RWPE1 (cell line): ENCODE data around the gene ILF2.

Source experiments
- CTCF ChIA-PET: fragments of 350-600 bp; sonication (Branson Sonifier 250); formaldehyde crosslinking; extraction: SDS; loops from one replicate; lab custom pipeline; 2021; lab: Yijun Ruan, JAX
- POLR2A ChIA-PET: fragments of 400-600 bp; formaldehyde crosslinking; extraction: SDS; loops from one replicate; lab custom pipeline; 2020; ENCODE audit warnings: antibody characterized with exemption; ENCODE audit not compliant: low non-redundant PET; lab: Yijun Ruan, JAX
- DNase-seq: peaks from one replicate; pipeline ENCODE4 v3.0.0; 2012; ENCODE audit warnings: low spot score
- H3K27ac ChIP-seq: fragments of 450-650 bp; 2 replicates; pipeline ENCODE4 v1.5.1; 2017
- TF ChIP-seq, protein P1 (sequence below): fragments of 450-650 bp; conservative IDR thresholded peaks from 2 replicates; pipeline ENCODE4 v1.5.1; 2017; ENCODE audit warnings: low read depth, mild to moderate bottlenecking

Gene ILF2

GRCh38 chr1:153698923-153699714 lies 28.3 kb upstream of the ILF2 start:
- CTCF ChIA-PET = no interaction called here
- peak; percentile 41 for DNase-seq
- no peak overlapping the region for H3K27ac ChIP-seq
- POLR2A ChIA-PET = no interaction called here
- TF ChIP-seq, protein P1, sequence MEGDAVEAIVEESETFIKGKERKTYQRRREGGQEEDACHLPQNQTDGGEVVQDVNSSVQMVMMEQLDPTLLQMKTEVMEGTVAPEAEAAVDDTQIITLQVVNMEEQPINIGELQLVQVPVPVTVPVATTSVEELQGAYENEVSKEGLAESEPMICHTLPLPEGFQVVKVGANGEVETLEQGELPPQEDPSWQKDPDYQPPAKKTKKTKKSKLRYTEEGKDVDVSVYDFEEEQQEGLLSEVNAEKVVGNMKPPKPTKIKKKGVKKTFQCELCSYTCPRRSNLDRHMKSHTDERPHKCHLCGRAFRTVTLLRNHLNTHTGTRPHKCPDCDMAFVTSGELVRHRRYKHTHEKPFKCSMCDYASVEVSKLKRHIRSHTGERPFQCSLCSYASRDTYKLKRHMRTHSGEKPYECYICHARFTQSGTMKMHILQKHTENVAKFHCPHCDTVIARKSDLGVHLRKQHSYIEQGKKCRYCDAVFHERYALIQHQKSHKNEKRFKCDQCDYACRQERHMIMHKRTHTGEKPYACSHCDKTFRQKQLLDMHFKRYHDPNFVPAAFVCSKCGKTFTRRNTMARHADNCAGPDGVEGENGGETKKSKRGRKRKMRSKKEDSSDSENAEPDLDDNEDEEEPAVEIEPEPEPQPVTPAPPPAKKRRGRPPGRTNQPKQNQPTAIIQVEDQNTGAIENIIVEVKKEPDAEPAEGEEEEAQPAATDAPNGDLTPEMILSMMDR = no peak

DNA sequence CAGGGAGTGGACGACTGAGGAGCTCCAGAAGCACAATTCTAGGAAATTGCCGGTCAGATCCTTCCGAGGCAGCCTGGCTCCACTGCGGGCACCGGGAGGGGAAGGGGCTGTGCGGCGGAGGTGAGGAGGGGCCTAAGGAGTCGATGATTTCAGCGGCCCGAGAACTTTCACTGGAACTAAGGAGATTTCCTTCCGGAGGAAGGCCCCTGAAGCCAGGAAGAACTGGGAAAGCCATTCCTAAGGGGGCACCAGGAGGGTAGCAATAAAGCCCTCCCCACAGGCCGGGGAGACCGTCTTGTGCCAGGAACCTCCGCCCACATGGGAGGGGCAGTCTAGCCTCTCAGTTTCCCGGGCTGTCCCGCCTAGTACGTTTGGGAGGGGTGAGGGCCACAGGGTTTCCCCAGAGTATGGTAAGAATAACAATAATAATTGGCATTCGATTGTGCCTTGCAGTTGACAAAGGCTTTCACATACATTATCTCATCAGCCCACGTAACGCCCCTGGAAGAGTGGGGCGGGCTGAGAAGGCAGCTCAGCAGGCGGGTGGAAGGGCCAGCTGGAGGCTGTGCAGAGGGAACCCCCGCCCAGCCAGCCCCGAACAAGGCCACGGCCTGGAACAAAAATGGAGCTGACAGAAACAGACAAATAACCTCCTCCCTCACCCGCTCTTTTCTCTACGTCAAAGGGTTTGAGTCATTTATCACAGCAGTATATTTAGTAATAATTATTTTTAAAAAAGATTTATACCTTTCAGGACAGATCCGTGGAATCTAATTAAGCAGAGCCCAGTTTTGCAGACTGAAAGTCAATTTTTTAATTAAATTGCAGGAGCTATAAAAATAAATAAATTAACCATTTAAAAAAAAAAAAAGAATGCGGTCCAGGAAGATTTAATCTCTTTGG lies 27.5 kb upstream of the ILF2 start:
- ChIA-PET POLR2A (no interaction called here), CTCF (interaction anchor here (0.6 to 0.7 kb wide), 3 partner anchors 10 to 31 kb away, joined by 3 read pairs; no protein-coding TSS in a partner anchor)
- peak overlapping the region; percentile 44 for H3K27ac ChIP-seq
- no peak for DNase-seq
- TF ChIP-seq, protein P1 = no peak

DNA sequence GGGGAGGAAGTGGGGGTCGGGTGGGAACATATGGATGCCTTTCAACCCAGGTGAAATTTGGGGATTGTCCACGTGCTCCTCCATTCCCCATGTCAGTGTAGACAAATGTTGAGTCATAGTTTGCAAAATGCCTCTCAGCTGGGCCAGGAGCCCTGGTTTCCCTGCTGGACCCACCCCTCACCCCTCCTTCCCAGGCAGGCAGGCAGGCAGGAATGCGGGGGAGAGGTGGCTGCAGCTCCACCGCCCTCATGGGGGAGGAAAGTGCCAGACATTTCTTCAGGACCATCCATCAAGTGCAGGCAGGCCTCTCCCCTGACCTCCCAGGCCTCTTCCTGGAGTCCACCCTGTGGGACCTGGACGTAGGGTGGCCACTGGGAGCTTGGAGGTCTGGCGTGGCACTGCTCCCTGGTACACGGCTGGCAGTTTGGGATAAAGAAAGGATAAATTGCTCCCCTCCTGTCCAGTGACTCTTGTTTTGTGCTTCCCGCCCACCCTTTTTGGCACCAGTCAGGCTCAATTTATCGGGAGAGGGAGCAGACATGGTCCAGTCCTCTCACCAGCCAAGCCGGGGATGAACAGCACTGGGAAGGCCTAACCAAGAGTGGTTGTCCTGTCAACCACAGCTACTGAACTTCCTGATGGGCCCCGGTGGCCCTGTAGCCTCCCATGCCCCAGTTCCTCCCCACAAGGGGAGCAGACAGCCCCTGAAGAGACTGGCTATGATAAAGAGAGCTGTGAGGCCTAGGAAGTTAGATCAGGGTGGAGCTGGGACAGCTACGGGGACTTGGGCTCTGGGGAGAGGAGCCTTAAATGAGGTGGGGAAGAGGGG lies 26.6 kb upstream of the ILF2 start:
- DNase-seq = peak; percentile 16
- CTCF ChIA-PET = interaction anchor here (0.6 to 0.7 kb wide), 4 partner anchors 11 to 415 kb away, joined by 3 to 4 read pairs (median 3); no protein-coding TSS in a partner anchor

DNA sequence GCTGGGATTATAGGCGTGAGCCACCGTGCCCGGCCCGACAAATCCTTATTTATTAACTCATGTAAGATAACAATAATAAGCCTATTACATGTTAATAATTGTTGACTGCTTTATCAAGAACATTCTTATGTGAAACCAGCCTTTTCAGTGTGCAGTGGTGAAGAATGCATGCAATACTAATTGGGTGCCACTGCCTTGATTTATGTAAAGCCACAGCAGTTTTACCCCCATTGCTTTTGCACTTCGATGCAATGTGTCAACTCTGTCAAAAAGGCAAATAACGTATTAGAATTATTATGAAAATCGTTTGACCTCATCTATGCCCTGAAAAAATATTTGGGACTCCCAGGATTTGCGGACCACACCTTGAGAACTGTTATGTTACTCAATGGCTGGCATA lies 25.9 kb upstream of the ILF2 start:
- no peak for DNase-seq
- no peak overlapping the region for H3K27ac ChIP-seq
- TF ChIP-seq, protein P1 = no peak
- POLR2A ChIA-PET = no interaction called here
- CTCF ChIA-PET = interaction anchor here (0.7 kb wide), 1 partner anchor 414 kb away, joined by 4 read pairs; no protein-coding TSS in a partner anchor

More for the DNA sequence above, 26.6 kb upstream of the ILF2 start:
- peak overlapping the region; percentile 44 for H3K27ac ChIP-seq
- POLR2A ChIA-PET = no interaction called here
- TF ChIP-seq, protein P1 = no peak

DNA sequence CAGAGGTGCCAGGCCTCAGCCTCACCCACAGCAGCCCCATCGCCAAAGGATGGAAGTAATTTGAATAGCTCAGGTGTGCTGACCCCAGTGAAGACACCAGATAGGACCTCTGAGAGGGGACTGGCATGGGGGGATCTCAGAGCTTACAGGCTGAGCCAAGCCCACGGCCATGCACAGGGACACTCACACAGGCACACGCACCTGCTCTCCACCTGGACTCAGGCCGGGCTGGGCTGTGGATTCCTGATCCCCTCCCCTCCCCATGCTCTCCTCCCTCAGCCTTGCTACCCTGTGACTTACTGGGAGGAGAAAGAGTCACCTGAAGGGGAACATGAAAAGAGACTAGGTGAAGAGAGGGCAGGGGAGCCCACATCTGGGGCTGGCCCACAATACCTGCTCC lies 22.7 kb upstream of the ILF2 start:
- CTCF ChIA-PET = no interaction called here
- no peak for DNase-seq
- no peak overlapping the region for H3K27ac ChIP-seq
- TF ChIP-seq, protein P1 = no peak
- POLR2A ChIA-PET = no interaction called here
